GM19395 (cell line): ENCODE data around the gene ADRA2C.

Experiments
- ATAC-seq: cut with Tn5 transposase; IDR thresholded peaks from one replicate; pipeline ENCODE4 v1.9.1; 2021; ENCODE audit warnings: mild to moderate bottlenecking, moderate library complexity; ENCODE audit not compliant: unreplicated experiment

ADRA2C gene

GRCh38 chr4:3756343-3757059, 9.7 kb upstream of the ADRA2C start:
- no peak for ATAC-seq

GRCh38 chr4:3759236-3759635, 6.9 kb upstream of the ADRA2C start:
- ATAC-seq = no peak

- no peak for ATAC-seq
Observed at GRCh38 chr4:3760346-3760745, 5.8 kb upstream of the ADRA2C start.

GRCh38 chr4:3760841-3761240, 5.3 kb upstream of the ADRA2C start:
- no peak for ATAC-seq

- no peak for ATAC-seq
Observed at GRCh38 chr4:3762264-3762663, 3.9 kb upstream of the ADRA2C start.

- ATAC-seq = no peak
Observed at GRCh38 chr4:3762753-3763549, 3.2 kb upstream of the ADRA2C start.

- ATAC-seq = no peak
Observed at GRCh38 chr4:3765271-3766035, 732 bp upstream of the ADRA2C start.

- ATAC-seq = no peak
Observed at GRCh38 chr4:3766785-3767569, 792 bp downstream of the ADRA2C start.

- ATAC-seq = no peak
Observed at GRCh38 chr4:3767570-3768288, 1.5 kb downstream of the ADRA2C start.

- no peak for ATAC-seq
Observed at GRCh38 chr4:3768842-3769641, 2.9 kb downstream of the ADRA2C start.

- ATAC-seq = no peak
Observed at GRCh38 chr4:3769642-3770184, 3.5 kb downstream of the ADRA2C start.

GRCh38 chr4:3770323-3771163, 4.4 kb downstream of the ADRA2C start:
- no peak for ATAC-seq

- ATAC-seq = no peak
Observed at GRCh38 chr4:3771164-3771809, 5.1 kb downstream of the ADRA2C start.

GRCh38 chr4:3771939-3772495, 5.8 kb downstream of the ADRA2C start:
- ATAC-seq = no peak

- no peak for ATAC-seq
Observed at GRCh38 chr4:3772632-3773031, 6.4 kb downstream of the ADRA2C start.

GRCh38 chr4:3773552-3774001, 7.4 kb downstream of the ADRA2C start:
- no peak for ATAC-seq

GRCh38 chr4:3774253-3774883, 8.2 kb downstream of the ADRA2C start:
- no peak for ATAC-seq
